HepG2 (cell line): ENCODE data around the gene CREM. TPM values are rescaled to one million over a fixed set of nuclear protein-coding genes. Genes with fewer than 3 reads are reported as not detected.

Source experiments
- ATAC-seq: fragments of 200-7000 bp; cut with Tn5 transposase; 3 replicates; pipeline ENCODE4 v1.9.1; 2020; ENCODE audit warnings: mild to moderate bottlenecking, moderate library complexity
- BruUV-seq: library from RNA; stranded (reverse); fragments of 400-500 nt; replicated peaks from 2 replicates; lab custom pipeline; 2021; lab: Mats Ljungman, UMichigan
- CTCF ChIA-PET: fragments of 300-600 bp; formaldehyde crosslinking; extraction: SDS; loops from one replicate; lab custom pipeline; 2021; ENCODE audit warnings: low total read pairs, inconsistent platforms, low intra/inter-chr PET ratio; lab: Yijun Ruan, JAX
- POLR2A ChIA-PET: fragments of 350-600 bp; sonication (Branson Sonifier 250); formaldehyde crosslinking; loops from one replicate; lab custom pipeline; 2020; ENCODE audit warnings: antibody characterized with exemption, inconsistent platforms; lab: Yijun Ruan, JAX
- DNase-seq: peaks from one replicate; pipeline ENCODE4 v3.0.0-alpha.2; 2015; ENCODE audit warnings: low spot score
- FAIRE-seq: peaks from 3 replicates; lab custom pipeline; 2011; peaks lifted over from hg19 to GRCh38; lab: Jason Lieb, UNC
- H2AFZ ChIP-seq: one replicate; pipeline ENCODE4 v1.6.1; 2011; ENCODE audit warnings: low read length, inconsistent platforms
- H3K27ac ChIP-seq: fragments of 300-600 bp; 3 replicates; pipeline ENCODE4 v1.8.0; 2011; ENCODE audit warnings: mixed run types, mild to moderate bottlenecking, mixed read lengths, low read length, inconsistent platforms; ENCODE audit not compliant: insufficient read depth; ENCODE audit errors: extremely low read length
- H3K27me3 ChIP-seq, 2 experiments: fragments of 200-600 bp in 1 of 2; 2 replicates in 1 of 2; 3 replicates in 1 of 2; pipeline versions ENCODE4 v1.6.0 to v1.8.0; 2011; ENCODE audit warnings: low read length in 2 of 2, mild to moderate bottlenecking in 2 of 2, moderate library complexity in 2 of 2, inconsistent platforms in 1 of 2; ENCODE audit not compliant: insufficient read depth in 2 of 2, control insufficient read depth in 1 of 2
- H3K36me3 ChIP-seq, 2 experiments: fragments of 200-600 bp in 1 of 2; replicated peaks in 1 of 2; 2 replicates in 1 of 2; 3 replicates in 1 of 2; pipeline versions ENCODE4 v1.5.1 to v1.8.0; 2011; ENCODE audit warnings: low read length in 2 of 2, inconsistent platforms in 1 of 2; ENCODE audit not compliant: insufficient read depth in 2 of 2, control insufficient read depth in 1 of 2
- H3K4me1 ChIP-seq: 2 replicates; pipeline ENCODE4 v1.5.1; 2012; ENCODE audit warnings: low read length, inconsistent platforms; ENCODE audit not compliant: insufficient read depth
- H3K4me2 ChIP-seq: 2 replicates; pipeline ENCODE4 v1.6.0; 2011; ENCODE audit warnings: low read depth, low read length, inconsistent platforms
- H3K4me3 ChIP-seq, 3 experiments: fragments of 200-600 bp in 1 of 3; sonication (generic), shearing (Covaris generic) in 1 of 3; replicated peaks in 1 of 3; 2 replicates each; pipeline ENCODE4 v1.5.1; 2011 to 2016; ENCODE audit warnings: low read length in 3 of 3, inconsistent platforms in 2 of 3, low read depth in 2 of 3, mild to moderate bottlenecking in 2 of 3, control low read depth in 1 of 3, mixed read lengths in 1 of 3; ENCODE audit not compliant: insufficient read depth in 1 of 3
- H3K79me2 ChIP-seq: one replicate; pipeline ENCODE4 v1.6.1; 2011; ENCODE audit warnings: low read length, inconsistent platforms; ENCODE audit not compliant: insufficient read depth
- H3K9ac ChIP-seq: 2 replicates; pipeline ENCODE4 v1.6.0; 2011; ENCODE audit warnings: mild to moderate bottlenecking, low read depth, low read length, inconsistent platforms; ENCODE audit not compliant: insufficient read depth
- H3K9me3 ChIP-seq: 2 replicates; pipeline ENCODE4 v1.5.1; 2012; ENCODE audit warnings: mild to moderate bottlenecking, low read length
- H4K20me1 ChIP-seq: 2 replicates; pipeline ENCODE4 v1.6.0; 2011; ENCODE audit warnings: inconsistent platforms, mild to moderate bottlenecking, low read length, moderate library complexity; ENCODE audit not compliant: insufficient read depth
- CTCF ChIP-seq: sonication (generic); formaldehyde crosslinking; IDR thresholded peaks from 2 replicates; pipeline ENCODE4 v1.5.0; 2020; ENCODE audit warnings: mild to moderate bottlenecking, missing genetic modification reagents, moderate library complexity
- STAG1 ChIP-seq: sonication (generic); formaldehyde crosslinking; IDR thresholded peaks from 2 replicates; pipeline ENCODE4 v1.4.0; 2020; ENCODE audit warnings: missing genetic modification reagents
- ZNF407 ChIP-seq: sonication (generic); formaldehyde crosslinking; IDR thresholded peaks from one replicate; pipeline ENCODE4 v1.5.1; 2020; ENCODE audit warnings: mild to moderate bottlenecking, missing genetic modification reagents; ENCODE audit errors: not compliant biosample characterization
- WGBS: methylation state at CpG from one replicate; pipeline ENCODE4 v1.1.6; 2017; ENCODE audit warnings: low lambda C conversion rate; 5-methylcytosine and 5-hydroxymethylcytosine counted together
- in situ Hi-C: cut with HindIII; loops from 2 replicates; pipeline ENCODE4 v1.10.0; 2017; ENCODE audit warnings: low pct_unique_long_range_greater_than_20kb; ENCODE audit not compliant: extremely low pct_ligation_motif_present
- intact Hi-C: fragments of 100-400 bp; cut with micrococcal nuclease; formaldehyde crosslinking; loops from one replicate; pipeline ENCODE4 v1.10.0; 2022; ENCODE audit not compliant: unreplicated experiment
- polyA plus RNA-seq, 8 experiments: library from polyadenylated mRNA; depleted of rRNA in 3 of 8; stranded (reverse) in 7 of 8; unstranded in 1 of 8; fragments of >200 nt; fragmentation: Illumina TruSeq in 4 of 8; extraction: Trizol in 4 of 8; gene quantifications; 2 replicates each; pipeline versions ENCODE4 v1.2.1 to v1.2.3, GENCODE V29; 2011 to 2016; ENCODE audit warnings: low read depth in 4 of 8, missing spikeins in 1 of 8, mixed read lengths in 1 of 8; ENCODE audit not compliant: insufficient read depth in 1 of 8
- total RNA-seq, 5 experiments: library from RNA; depleted of rRNA; stranded (reverse); fragments of >200 nt; fragmentation: Illumina TruSeq; extraction: Trizol; gene quantifications; 2 replicates each; pipeline ENCODE4 v1.2.3, GENCODE V29; 2016; ENCODE audit warnings: low read depth in 1 of 5

The CREM gene
- total and polyA plus RNA-seq, 2 of the 13 experiments (the other 11 are each of a cell fraction or from before 2014, with no cell fraction given), result 21.3 to 25.4 TPM

GRCh38 chr10:35223016-35223415 lies 96.4 kb downstream of the CREM start:
- Histone ChIP-seq H3K79me2 (no peaks in the 10 kb centered on the region), H3K27me3 (no peaks in the 10 kb centered on the region), H3K4me2 (no peak overlapping the region), H3K9ac (no peak overlapping the region), H3K4me3 (no peak overlapping the region), H4K20me1 (no peaks in the 10 kb centered on the region), H3K9me3 (no peaks in the 10 kb centered on the region), H2AFZ (no peak overlapping the region), H3K36me3 (no peaks in the 10 kb centered on the region), H3K4me1 (peaks cover 32% of the 10 kb centered on the region), H3K27ac (no peak overlapping the region)
- POLR2A ChIA-PET, result no interaction called here
- TF ChIP-seq STAG1 (peak; percentile 34), CTCF (CRISPR knock-in tag) (peak; percentile 51), ZNF407 (CRISPR knock-in tag) (no peak)
- intact Hi-C loops, result loop anchor here (5.0 kb wide), 1 partner anchor 226 kb away; no protein-coding TSS in a partner anchor
- CTCF ChIA-PET, result no interaction called here
- BruUV-seq, result no TSS peak
- FAIRE-seq, result peak; percentile 18
- peak; percentile 79 for ATAC-seq
- WGBS, result 29% methylated on average over 2 of the region's 4 CpGs
- in situ Hi-C loops, result no loop called here
- peak; percentile 23 for DNase-seq
